Neural progenitor cell (in vitro differentiated cells): ENCODE data around the gene WDR5.

Source experiments
- EZH2phosphoT487 ChIP-seq: fragments of 200-600 bp; sonication (generic); IDR thresholded peaks from 2 replicates; pipeline ENCODE4 v1.6.1; 2017; ENCODE audit warnings: antibody characterized with exemption
- TF ChIP-seq, protein P1 (sequence below): fragments of 200-600 bp; sonication (generic); IDR thresholded peaks from 2 replicates; pipeline ENCODE4 v1.5.1; 2017; ENCODE audit warnings: antibody characterized with exemption, mild to moderate bottlenecking

- TF ChIP-seq, protein P1, sequence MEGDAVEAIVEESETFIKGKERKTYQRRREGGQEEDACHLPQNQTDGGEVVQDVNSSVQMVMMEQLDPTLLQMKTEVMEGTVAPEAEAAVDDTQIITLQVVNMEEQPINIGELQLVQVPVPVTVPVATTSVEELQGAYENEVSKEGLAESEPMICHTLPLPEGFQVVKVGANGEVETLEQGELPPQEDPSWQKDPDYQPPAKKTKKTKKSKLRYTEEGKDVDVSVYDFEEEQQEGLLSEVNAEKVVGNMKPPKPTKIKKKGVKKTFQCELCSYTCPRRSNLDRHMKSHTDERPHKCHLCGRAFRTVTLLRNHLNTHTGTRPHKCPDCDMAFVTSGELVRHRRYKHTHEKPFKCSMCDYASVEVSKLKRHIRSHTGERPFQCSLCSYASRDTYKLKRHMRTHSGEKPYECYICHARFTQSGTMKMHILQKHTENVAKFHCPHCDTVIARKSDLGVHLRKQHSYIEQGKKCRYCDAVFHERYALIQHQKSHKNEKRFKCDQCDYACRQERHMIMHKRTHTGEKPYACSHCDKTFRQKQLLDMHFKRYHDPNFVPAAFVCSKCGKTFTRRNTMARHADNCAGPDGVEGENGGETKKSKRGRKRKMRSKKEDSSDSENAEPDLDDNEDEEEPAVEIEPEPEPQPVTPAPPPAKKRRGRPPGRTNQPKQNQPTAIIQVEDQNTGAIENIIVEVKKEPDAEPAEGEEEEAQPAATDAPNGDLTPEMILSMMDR: no peak
- no peak for TF ChIP-seq EZH2phosphoT487
Observed at GRCh38 chr9:134203224-134203623, 67.3 kb downstream of the WDR5 start.
